H1 (cell line): ENCODE data around the gene FGD5. TPM values are rescaled to one million over a fixed set of nuclear protein-coding genes. Genes with fewer than 3 reads are reported as not detected.

Source experiments
- ATF3 ChIP-seq: IDR thresholded peaks from 2 replicates; pipeline ENCODE4 v1.6.1; 2011; ENCODE audit warnings: low read depth, mild to moderate bottlenecking, low read length; ENCODE audit not compliant: insufficient read depth
- CBX5 ChIP-seq: fragments of 300-800, 300-1000 bp; sonication (generic); IDR thresholded peaks from 2 replicates; pipeline ENCODE4 v1.7.1; 2016; ENCODE audit warnings: antibody characterized with exemption, low read length, low read depth
- CBX8 ChIP-seq: fragments of 300-800, 300-1000 bp; sonication (generic); IDR thresholded peaks from 2 replicates; pipeline ENCODE4 v1.7.1; 2016; ENCODE audit warnings: low read depth, low read length, borderline replicate concordance
- CHD2 ChIP-seq: IDR thresholded peaks from 2 replicates; pipeline ENCODE4 v1.6.1; 2012; ENCODE audit warnings: low read length, improper control_type of control experiment
- CTCF ChIP-seq, 3 experiments: IDR thresholded peaks; 1 replicate in 2 of 3; 2 replicates in 1 of 3; pipeline versions ENCODE4 v1.5.1 to v1.6.1; 2011; ENCODE audit warnings: low read length in 3 of 3, mild to moderate bottlenecking in 3 of 3, inconsistent platforms in 2 of 3, low read depth in 1 of 3, moderate library complexity in 1 of 3; ENCODE audit not compliant: insufficient read depth in 1 of 3; ENCODE audit errors: control extremely low read depth in 1 of 3
- EGR1 ChIP-seq: IDR thresholded peaks from 2 replicates; pipeline ENCODE4 v1.6.1; 2011; ENCODE audit warnings: low read depth, low read length, borderline replicate concordance
- EP300 ChIP-seq, 2 experiments: IDR thresholded peaks; 1 replicate in 1 of 2; 2 replicates in 1 of 2; pipeline ENCODE4 v1.6.1; 2011 to 2012; ENCODE audit warnings: low read depth in 2 of 2, low read length in 2 of 2, mild to moderate bottlenecking in 2 of 2, borderline replicate concordance in 1 of 2, inconsistent platforms in 1 of 2, moderate library complexity in 1 of 2
- GABPA ChIP-seq: IDR thresholded peaks from 2 replicates; pipeline ENCODE4 v1.6.1; 2011; ENCODE audit warnings: mild to moderate bottlenecking, low read length, moderate library complexity, borderline replicate concordance; ENCODE audit not compliant: insufficient read depth
- GTF2F1 ChIP-seq: IDR thresholded peaks from 2 replicates; pipeline ENCODE4 v1.6.1; 2012; ENCODE audit warnings: low read depth, low read length, improper control_type of control experiment, borderline replicate concordance
- HDAC2 ChIP-seq, 2 experiments: fragments of 300-600 bp in 1 of 2; sonication (generic) in 1 of 2; IDR thresholded peaks; 2 replicates each; pipeline ENCODE4 v1.6.1; 2011 to 2012; ENCODE audit warnings: low read depth in 2 of 2, low read length in 2 of 2, mild to moderate bottlenecking in 2 of 2, moderate library complexity in 2 of 2, borderline replicate concordance in 1 of 2, inconsistent platforms in 1 of 2
- KDM5A ChIP-seq: fragments of 200-600 bp; IDR thresholded peaks from 2 replicates; pipeline ENCODE4 v1.7.1; 2012; ENCODE audit warnings: mild to moderate bottlenecking, low read length, inconsistent platforms, mixed read lengths
- MAFK ChIP-seq: IDR thresholded peaks from 2 replicates; pipeline ENCODE4 v1.6.1; 2012; ENCODE audit warnings: low read depth, mild to moderate bottlenecking, improper control_type of control experiment, low read length
- RBBP5 ChIP-seq: IDR thresholded peaks from 2 replicates; pipeline ENCODE4 v1.7.1; 2012; ENCODE audit warnings: low read depth, mild to moderate bottlenecking, inconsistent platforms, low read length, moderate library complexity, borderline replicate concordance
- RFX5 ChIP-seq: IDR thresholded peaks from 2 replicates; pipeline ENCODE4 v1.6.1; 2011; ENCODE audit warnings: low read depth, low read length, improper control_type of control experiment, borderline replicate concordance
- RNF2 ChIP-seq: fragments of 200-900, 300-1000 bp; sonication (generic); IDR thresholded peaks from 2 replicates; pipeline ENCODE4 v1.7.1; 2016; ENCODE audit warnings: borderline replicate concordance, low read depth, mild to moderate bottlenecking, antibody characterized with exemption, low read length; ENCODE audit not compliant: poor library complexity, severe bottlenecking; ENCODE audit errors: missing control alignments
- RXRA ChIP-seq: IDR thresholded peaks from 2 replicates; pipeline ENCODE4 v1.6.1; 2011; ENCODE audit warnings: low read depth, mild to moderate bottlenecking, low read length, moderate library complexity; ENCODE audit not compliant: insufficient read depth
- SAP30 ChIP-seq: fragments of 300-600 bp; sonication (generic); IDR thresholded peaks from 2 replicates; pipeline ENCODE4 v1.7.1; 2012; ENCODE audit warnings: low read length, moderate library complexity, mild to moderate bottlenecking, inconsistent platforms; ENCODE audit not compliant: insufficient read depth, insufficient replicate concordance
- SIN3A ChIP-seq, 2 experiments: IDR thresholded peaks in 1 of 2; conservative IDR thresholded peaks in 1 of 2; 2 replicates each; pipeline ENCODE4 v1.6.1; 2011 to 2012; ENCODE audit warnings: low read length in 2 of 2, improper control_type of control experiment in 1 of 2, low read depth in 1 of 2, mild to moderate bottlenecking in 1 of 2
- SP4 ChIP-seq: IDR thresholded peaks from 2 replicates; pipeline ENCODE4 v1.6.1; 2012; ENCODE audit warnings: low read length, inconsistent platforms
- TCF12 ChIP-seq: IDR thresholded peaks from 2 replicates; pipeline ENCODE4 v1.6.1; 2011; ENCODE audit warnings: low read depth, mild to moderate bottlenecking, low read length
- polyA plus RNA-seq, 7 experiments: library from polyadenylated mRNA; depleted of rRNA in 3 of 7; stranded (reverse) in 5 of 7; unstranded in 2 of 7; fragments of >200 nt in 5 of 7; fragments of 200-250 nt in 2 of 7; gene quantifications; 1 replicate in 5 of 7; 2 replicates in 1 of 7; 4 replicates in 1 of 7; pipeline versions ENCODE4 v1.2.1 to v1.2.3, GENCODE V29; 2011 to 2013; ENCODE audit warnings: missing spikeins in 2 of 7, mixed read lengths in 2 of 7
- total RNA-seq: library from RNA; stranded (reverse); fragmentation: NEBNext Ultra II Directional; extraction: Animal tissue kit (Norgen Biotek cat#: 25700); gene quantifications from 2 replicates; pipeline ENCODE4 v1.2.1, GENCODE V29; 2021

The FGD5 gene
- total and polyA plus RNA-seq, 2 of the 8 experiments (the other 6 are each of a cell fraction or from before 2014, with no cell fraction given), result 4.7 to 14.3 TPM

GRCh38 chr3:14921034-14921616 is 102.4 kb downstream of the FGD5 start (continued):
- TF ChIP-seq SAP30 (no peak), MAFK (peak; percentile 72; the same call in 1 of the 2 replicates), SIN3A (conservative IDR thresholded peaks at IDR 0.05 in 1 of 2, IDR thresholded peaks at IDR 0.05 in 1 of 2; ENCODE audit: low read depth in 1 of 2, low read length in 2 of 2) (no peak), HDAC2 (IDR thresholded peaks at IDR 0.05; ENCODE audit: borderline replicate concordance in 1 of 2, low read depth in 2 of 2, low read length in 2 of 2) (no peak), CTCF (IDR thresholded peaks at IDR 0.05; ENCODE audit: control extremely low read depth in 1 of 3, insufficient read depth in 1 of 3, low read depth in 1 of 3, low read length in 3 of 3) (peak in 2 of 3 experiments; percentile 97 to 99; a peak in 3 of 4 replicates), EP300 (IDR thresholded peaks at IDR 0.05; ENCODE audit: borderline replicate concordance in 1 of 2, low read depth in 2 of 2, low read length in 2 of 2) (peak in 1 of 2 experiments; percentile 22; a peak in 1 of 3 replicates), CBX8 (no peak), GABPA (peak; percentile 49; the same call in 1 of the 2 replicates), TCF12 (no peak), KDM5A (no peak), RFX5 (no peak), RBBP5 (no peak), RNF2 (no peak), SP4 (no peak), EGR1 (no peak), CHD2 (no peak), GTF2F1 (no peak), CBX5 (no peak), RXRA (no peak), ATF3 (no peak)
